Measurements from ENCODE around the gene PRPSAP2. TPM values are rescaled to one million over a fixed set of nuclear protein-coding genes. Genes with fewer than 3 reads are reported as not detected.
A peak's percentile ranks its signal among the peaks of the same experiment; 100 is the strongest.
"Not testable (repeated sequence)": the region's sequence is repeated elsewhere in the genome, so short reads cannot be mapped to it uniquely, and the experiment has no call there.

Gene PRPSAP2
- polyA plus RNA-seq, 3 donors: 17.1 to 20.9 (median 20.5) TPM

GRCh38 chr17:18816489-18817371 is 41.2 kb upstream of the PRPSAP2 start:
- TF ChIP-seq CTCF (IDR thresholded peaks at IDR 0.05): peak; percentile 80
- H3K36me3 ChIP-seq (replicated peaks in 1 of 2; ENCODE audit: control insufficient read depth in 1 of 2, insufficient read depth in 2 of 2, low read length in 2 of 2); H3K27me3 ChIP-seq (ENCODE audit: control insufficient read depth in 2 of 2, insufficient read depth in 2 of 2, low read length in 2 of 2); H3K27ac ChIP-seq (ENCODE audit: low read depth in 1 of 2, low read length in 2 of 2); H2AFZ ChIP-seq (ENCODE audit: insufficient read depth, low read depth, low read length, poor library complexity, severe bottlenecking); H3K9ac ChIP-seq (ENCODE audit: insufficient read depth, low read length, poor library complexity, severe bottlenecking); H3K4me2 ChIP-seq (replicated peaks; ENCODE audit: extremely low read depth, low read length, poor library complexity, severe bottlenecking); H3K9me3 Mint-ChIP-seq; H3K36me3 Mint-ChIP-seq; H3K4me3 Mint-ChIP-seq; H3K79me2 ChIP-seq (ENCODE audit: insufficient read depth, low read length); H3K27me3 Mint-ChIP-seq (ENCODE audit: low read depth in 3 of 3); H3K4me3 ChIP-seq (replicated peaks in 1 of 3; ENCODE audit: low read depth in 2 of 3, low read length in 3 of 3); H3K9me3 ChIP-seq (replicated peaks in 1 of 2; ENCODE audit: control insufficient read depth in 1 of 2, insufficient read depth in 1 of 2, low read length in 2 of 2); intact Hi-C loops (cut with micrococcal nuclease); H4K20me1 ChIP-seq (ENCODE audit: insufficient read depth, low read length): not testable (repeated sequence)
- peaks cover 12 to 13% of the 10 kb centered on the region in 2 donors for H3K4me1 ChIP-seq (ENCODE audit: control insufficient read depth in 1 of 2, insufficient read depth in 2 of 2, low read length in 2 of 2)
- peak; percentile 27 to 61 (median 55) for DNase-seq
- H3K4me1 Mint-ChIP-seq: peaks cover 21% of the 10 kb centered on the region
- no CpG with 5 or more reads among the region's 9 CpGs for WGBS (ENCODE audit: insufficient coverage)
- peak overlapping the region in 1 of 7 donors; percentile 45 for H3K27ac Mint-ChIP-seq

- H3K4me1 ChIP-seq (ENCODE audit: control insufficient read depth in 1 of 2, insufficient read depth in 2 of 2, low read length in 2 of 2): peaks cover 12 to 13% of the 10 kb centered on the region in 2 donors
- H3K36me3 Mint-ChIP-seq; H2AFZ ChIP-seq (ENCODE audit: insufficient read depth, low read depth, low read length, poor library complexity, severe bottlenecking); H3K9me3 Mint-ChIP-seq; H3K36me3 ChIP-seq (replicated peaks in 1 of 2; ENCODE audit: control insufficient read depth in 1 of 2, insufficient read depth in 2 of 2, low read length in 2 of 2); H3K9me3 ChIP-seq (replicated peaks in 1 of 2; ENCODE audit: control insufficient read depth in 1 of 2, insufficient read depth in 1 of 2, low read length in 2 of 2); H3K4me3 ChIP-seq (replicated peaks in 1 of 3; ENCODE audit: low read depth in 2 of 3, low read length in 3 of 3); H3K79me2 ChIP-seq (ENCODE audit: insufficient read depth, low read length); H3K4me2 ChIP-seq (replicated peaks; ENCODE audit: extremely low read depth, low read length, poor library complexity, severe bottlenecking); H3K27ac ChIP-seq (ENCODE audit: low read depth in 1 of 2, low read length in 2 of 2); H3K9ac ChIP-seq (ENCODE audit: insufficient read depth, low read length, poor library complexity, severe bottlenecking); H3K27me3 ChIP-seq (ENCODE audit: control insufficient read depth in 2 of 2, insufficient read depth in 2 of 2, low read length in 2 of 2); intact Hi-C loops (cut with micrococcal nuclease); H3K27me3 Mint-ChIP-seq (ENCODE audit: low read depth in 3 of 3); H4K20me1 ChIP-seq (ENCODE audit: insufficient read depth, low read length); H3K4me3 Mint-ChIP-seq: not testable (repeated sequence)
- H3K27ac Mint-ChIP-seq: peak overlapping the region in 1 of 7 donors; percentile 54
- WGBS (ENCODE audit: insufficient coverage): no CpG with 5 or more reads among the region's 3 CpGs
- peaks cover 21% of the 10 kb centered on the region for H3K4me1 Mint-ChIP-seq
- peak in 1 of 3 donors; percentile 11 for DNase-seq
Observed at GRCh38 chr17:18821430-18821829, 36.5 kb upstream of the PRPSAP2 start.

DNA sequence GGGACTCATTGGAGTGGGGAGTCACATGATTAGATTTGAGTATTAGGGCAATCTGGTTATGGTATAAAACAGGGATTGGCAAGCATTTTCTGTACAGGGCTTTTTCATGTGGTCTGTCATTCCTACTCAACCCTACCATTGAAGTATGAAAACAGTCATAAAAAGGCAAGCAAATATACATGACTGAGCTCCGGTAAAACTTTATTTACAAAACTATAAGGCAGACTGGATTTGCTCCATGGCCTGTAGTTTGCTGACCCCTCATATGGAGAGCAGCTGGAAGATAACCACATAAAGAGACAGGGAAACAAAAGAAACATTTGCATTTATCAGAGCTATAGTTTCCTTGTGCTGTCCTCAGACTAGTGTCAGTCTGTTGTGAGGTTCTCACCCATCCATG is 30.3 kb upstream of the PRPSAP2 start:
- H3K9ac ChIP-seq (ENCODE audit: insufficient read depth, low read length, poor library complexity, severe bottlenecking): not testable (repeated sequence)
- WGBS (ENCODE audit: insufficient coverage): no CpG with 5 or more reads among the region's 1 CpG

More for the DNA sequence above, 30.3 kb upstream of the PRPSAP2 start:
- H3K4me3 Mint-ChIP-seq; H3K4me1 ChIP-seq (ENCODE audit: control insufficient read depth in 1 of 2, insufficient read depth in 2 of 2, low read length in 2 of 2); H3K9me3 Mint-ChIP-seq; H3K36me3 ChIP-seq (replicated peaks in 1 of 2; ENCODE audit: control insufficient read depth in 1 of 2, insufficient read depth in 2 of 2, low read length in 2 of 2); H3K27ac Mint-ChIP-seq; H3K4me2 ChIP-seq (replicated peaks; ENCODE audit: extremely low read depth, low read length, poor library complexity, severe bottlenecking); H2AFZ ChIP-seq (ENCODE audit: insufficient read depth, low read depth, low read length, poor library complexity, severe bottlenecking); H4K20me1 ChIP-seq (ENCODE audit: insufficient read depth, low read length); H3K4me1 Mint-ChIP-seq; H3K9me3 ChIP-seq (replicated peaks in 1 of 2; ENCODE audit: control insufficient read depth in 1 of 2, insufficient read depth in 1 of 2, low read length in 2 of 2); H3K79me2 ChIP-seq (ENCODE audit: insufficient read depth, low read length); H3K36me3 Mint-ChIP-seq; DNase-seq; H3K27me3 ChIP-seq (ENCODE audit: control insufficient read depth in 2 of 2, insufficient read depth in 2 of 2, low read length in 2 of 2); H3K27me3 Mint-ChIP-seq (ENCODE audit: low read depth in 3 of 3); intact Hi-C loops (cut with micrococcal nuclease); H3K4me3 ChIP-seq (replicated peaks in 1 of 3; ENCODE audit: low read depth in 2 of 3, low read length in 3 of 3); H3K27ac ChIP-seq (ENCODE audit: low read depth in 1 of 2, low read length in 2 of 2): not testable (repeated sequence)
